AG04450 (cell line): ENCODE results near the gene TMCC2. TPM values are rescaled to one million over a fixed set of nuclear protein-coding genes. Genes with fewer than 3 reads are reported as not detected.

Experiments
- CTCF ChIA-PET: fragments of 300-600, 350-600 bp; formaldehyde crosslinking; extraction: SDS; loops from one replicate; lab custom pipeline; 2022; ENCODE audit warnings: antibody characterized with exemption, inconsistent platforms; lab: Charles Lee
- POLR2A ChIA-PET: fragments of 350-600 bp; formaldehyde crosslinking; extraction: SDS; loops from one replicate; lab custom pipeline; 2021; ENCODE audit warnings: antibody characterized with exemption, inconsistent platforms; lab: Yijun Ruan, JAX
- DNase-seq: peaks from one replicate; pipeline ENCODE4 v3.0.0-alpha.2; 2011; ENCODE audit warnings: low read depth, low spot score
- H3K27ac ChIP-seq: one replicate; pipeline ENCODE4 v1.5.1; 2012; ENCODE audit warnings: low read depth, low read length, control low read depth
- H3K27me3 ChIP-seq: one replicate; pipeline ENCODE4 v1.6.0; 2012; ENCODE audit warnings: low read length; ENCODE audit not compliant: control insufficient read depth, insufficient read depth
- H3K4me3 ChIP-seq: 2 replicates; pipeline ENCODE4 v1.5.1; 2011; ENCODE audit warnings: mild to moderate bottlenecking, low read depth, low read length, control low read depth
- H3K9me3 ChIP-seq: 2 replicates; pipeline ENCODE4 v1.5.1; 2012; ENCODE audit warnings: low read length; ENCODE audit not compliant: control insufficient read depth, insufficient read depth
- CTCF ChIP-seq: IDR thresholded peaks from 2 replicates; pipeline ENCODE4 v1.5.1; 2011; ENCODE audit warnings: low read depth, low read length, control low read depth, inconsistent platforms
- polyA plus RNA-seq: library from polyadenylated mRNA; depleted of rRNA; stranded (reverse); fragments of >200 nt; gene quantifications from 2 replicates; pipeline ENCODE4 v1.2.3, GENCODE V29; 2011

The TMCC2 gene
- polyA plus RNA-seq, 1 experiment: 2.3 TPM

GRCh38 chr1:205240118-205240517, 12.4 kb downstream of the TMCC2 start:
- Histone ChIP-seq H3K27ac (no peak overlapping the region), H3K27me3 (no peaks in the 10 kb centered on the region), H3K4me3 (no peak overlapping the region), H3K9me3 (no peaks in the 10 kb centered on the region; the same call in 1 of the 2 replicates)
- ChIA-PET POLR2A (interaction anchor here (0.5 to 1.7 kb wide), 6 partner anchors 10 to 96 kb away, joined by 3 to 8 read pairs (median 4); partner anchors contain the start of gene TMCC2), CTCF (interaction anchor here (0.6 to 1.6 kb wide), 5 partner anchors 11 to 501 kb away, joined by 3 to 9 read pairs (median 4); no protein-coding TSS in a partner anchor)
- no peak for TF ChIP-seq CTCF
- no peak for DNase-seq

GRCh38 chr1:205240569-205240968, 12.8 kb downstream of the TMCC2 start:
- ChIA-PET CTCF (interaction anchor here (0.6 to 1.6 kb wide), 6 partner anchors 11 to 500 kb away, joined by 3 to 9 read pairs (median 4); no protein-coding TSS in a partner anchor), POLR2A (interaction anchor here (0.5 to 1.7 kb wide), 5 partner anchors 11 to 97 kb away, joined by 3 to 8 read pairs (median 4); partner anchors contain the start of gene TMCC2)
- Histone ChIP-seq H3K4me3 (no peak overlapping the region), H3K27me3 (no peaks in the 10 kb centered on the region), H3K27ac (no peak overlapping the region), H3K9me3 (no peaks in the 10 kb centered on the region; the same call in 1 of the 2 replicates)
- DNase-seq: no peak
- no peak for TF ChIP-seq CTCF

GRCh38 chr1:205241366-205242030, 13.8 kb downstream of the TMCC2 start:
- ChIA-PET POLR2A (no interaction called here), CTCF (interaction anchor here (1.1 to 2.0 kb wide), 4 partner anchors 12 to 252 kb away, joined by 3 to 8 read pairs (median 4); no protein-coding TSS in a partner anchor)
- Histone ChIP-seq H3K27ac (no peak overlapping the region), H3K27me3 (no peaks in the 10 kb centered on the region), H3K4me3 (no peak overlapping the region), H3K9me3 (no peaks in the 10 kb centered on the region; the same call in 1 of the 2 replicates)
- DNase-seq: no peak
- TF ChIP-seq CTCF: no peak

- ChIA-PET POLR2A (interaction anchor here (0.7 kb wide), 1 partner anchor 15 kb away, joined by 3 read pairs; no protein-coding TSS in a partner anchor), CTCF (interaction anchor here (1.3 to 2.0 kb wide), 2 partner anchors 13 to 100 kb away, joined by 4 to 8 read pairs; no protein-coding TSS in a partner anchor)
- Histone ChIP-seq H3K9me3 (no peaks in the 10 kb centered on the region; the same call in 1 of the 2 replicates), H3K27me3 (no peaks in the 10 kb centered on the region), H3K4me3 (no peak overlapping the region), H3K27ac (no peak overlapping the region)
- no peak for TF ChIP-seq CTCF
- no peak for DNase-seq
Measured at GRCh38 chr1:205243350-205244191, 15.8 kb downstream of the TMCC2 start.
